Adrenal gland (tissue), 12 donors: ENCODE results near the gene RPS26. TPM values are rescaled to one million over a fixed set of nuclear protein-coding genes. Genes with fewer than 3 reads are reported as not detected.
"Not testable (repeated sequence)": the region's sequence is repeated elsewhere in the genome, so short reads cannot be mapped to it uniquely, and the experiment has no call there.

Experiments used
- DNase-seq, 7 donors: peaks; one replicate each; pipeline ENCODE4 v3.0.0-alpha.2; 2019 to 2020
- H3K27ac ChIP-seq, 5 donors: fragments of 200-600 bp; sonication (generic) in 4 of 5; 1 replicate in 3 of 5; 2 replicates in 2 of 5; pipeline versions ENCODE4 v1.5.1 to v1.8.0; 2016 to 2020; ENCODE audit warnings: mild to moderate bottlenecking in 1 of 5
- H3K27me3 ChIP-seq: fragments of 200-600 bp; 2 replicates; pipeline ENCODE4 v1.8.0; 2021
- H3K36me3 ChIP-seq, 2 donors: fragments of 200-600 bp; replicated peaks in 1 of 2; 1 replicate in 1 of 2; 2 replicates in 1 of 2; pipeline versions ENCODE4 v1.5.1 to v1.8.0; 2018 to 2022
- H3K4me1 ChIP-seq, 2 donors: fragments of 200-600 bp; replicated peaks in 1 of 2; 1 replicate in 1 of 2; 2 replicates in 1 of 2; pipeline versions ENCODE4 v1.5.1 to v1.8.0; 2018 to 2021
- H3K4me3 ChIP-seq, 4 donors: fragments of 200-600 bp; sonication (generic) in 3 of 4; one replicate each; pipeline ENCODE4 v1.5.1; 2016 to 2018
- H3K9me3 ChIP-seq, 3 donors: fragments of 200-600 bp; sonication (generic) in 1 of 3; replicated peaks in 1 of 3; 1 replicate in 2 of 3; 2 replicates in 1 of 3; pipeline versions ENCODE4 v1.5.1 to v1.8.0; 2016 to 2021
- POLR2A ChIP-seq, 2 donors: fragments of 450-650 bp; IDR thresholded peaks; one replicate each; pipeline ENCODE4 v1.6.1; 2017; ENCODE audit warnings: antibody characterized with exemption in 2 of 2, mild to moderate bottlenecking in 2 of 2, moderate library complexity in 1 of 2
- WGBS, 4 donors: extraction: QIAGEN DNeasy Blood & Tissue Kit in 2 of 4; methylation state at CpG; one replicate each; pipeline versions ENCODE4 v1.1.5 to v1.1.7; 2013 to 2017; 5-methylcytosine and 5-hydroxymethylcytosine counted together
- intact Hi-C, 2 donors: fragments of 100-400 bp; cut with DNase I; formaldehyde crosslinking; loops; one replicate each; pipeline versions ENCODE4 v1.14.1 to v1.15.0; 2022 to 2023
- polyA plus RNA-seq, 3 donors: library from polyadenylated mRNA; stranded (reverse); fragments of 200-250 nt in 2 of 3; fragments of 350-450 nt in 1 of 3; fragmentation: Illumina TruSeq in 1 of 3; extraction: RNeasy Lipid Tissue Mini Kit (QIAGEN cat#74804) in 1 of 3; gene quantifications; one replicate each; pipeline ENCODE4 v1.2.3, GENCODE V29; 2013 to 2014
- total RNA-seq, 9 donors: library from RNA; depleted of rRNA in 4 of 9; stranded (reverse); fragments of >200 nt in 4 of 9; fragments of 120-200 nt in 1 of 9; fragmentation: NEBNext Ultra II Directional in 1 of 9; extraction: Animal tissue kit (Norgen Biotek cat#: 25700) in 1 of 9; gene quantifications; one replicate each; pipeline versions ENCODE4 v1.1.0 to v1.2.4, GENCODE V29; 2013 to 2023
- TF ChIP-seq, protein P1 (sequence below), 6 experiments: fragments of 450-650 bp in 4 of 6; fragments of 200-600 bp in 2 of 6; sonication (generic) in 1 of 6; IDR thresholded peaks; 1 replicate in 5 of 6; 2 replicates in 1 of 6; pipeline versions ENCODE4 v1.5.1 to v1.8.0; 2016 to 2021; ENCODE audit warnings: antibody characterized with exemption in 6 of 6, mild to moderate bottlenecking in 2 of 6, moderate library complexity in 1 of 6
- donor health status: healthy with polysubstance abuse.
- donor health status: Bipolar disorder and iron deficiency.
- donor health status: DM: yes; HTN: yes; CAD: no.
- donor health status: DM: no; HTN: no; CAD: no.
- donor health status: DM: no; HTN: no; CAD: no.
- donor health status: DM: yes; HTN: yes; CAD: no.

RPS26 gene
- total and polyA plus RNA-seq, 12 donors, result 76.7 to 2,374 (median 872) TPM

DNA sequence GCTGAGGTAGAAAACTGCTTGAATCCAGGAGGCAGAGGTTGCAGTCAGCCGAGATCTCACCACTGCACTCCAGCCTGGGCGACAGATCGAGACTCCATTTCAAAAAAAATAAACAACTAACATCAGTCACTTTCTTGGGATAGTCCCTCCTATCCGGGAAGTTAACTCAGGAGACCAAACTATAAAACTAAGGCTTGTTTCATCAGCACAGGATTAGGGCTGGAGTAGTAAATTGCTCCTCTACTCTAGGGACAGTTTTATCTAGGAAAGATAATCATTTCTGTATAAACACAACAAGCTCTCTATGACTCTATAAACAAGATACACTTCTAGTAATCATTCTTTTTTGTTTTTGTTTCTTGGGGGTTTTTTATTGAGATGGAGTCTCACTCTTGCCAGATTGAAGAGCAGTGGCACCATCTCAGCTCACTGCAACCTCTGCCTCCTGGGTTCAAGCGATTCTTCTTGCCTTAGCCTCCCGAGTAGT, 11.7 kb downstream of the RPS26 start:
- H3K27ac ChIP-seq, result no peak overlapping the region
- DNase-seq, result no peak
- TF ChIP-seq POLR2A (IDR thresholded peaks at IDR 0.05), result no peak
- TF ChIP-seq, protein P1, sequence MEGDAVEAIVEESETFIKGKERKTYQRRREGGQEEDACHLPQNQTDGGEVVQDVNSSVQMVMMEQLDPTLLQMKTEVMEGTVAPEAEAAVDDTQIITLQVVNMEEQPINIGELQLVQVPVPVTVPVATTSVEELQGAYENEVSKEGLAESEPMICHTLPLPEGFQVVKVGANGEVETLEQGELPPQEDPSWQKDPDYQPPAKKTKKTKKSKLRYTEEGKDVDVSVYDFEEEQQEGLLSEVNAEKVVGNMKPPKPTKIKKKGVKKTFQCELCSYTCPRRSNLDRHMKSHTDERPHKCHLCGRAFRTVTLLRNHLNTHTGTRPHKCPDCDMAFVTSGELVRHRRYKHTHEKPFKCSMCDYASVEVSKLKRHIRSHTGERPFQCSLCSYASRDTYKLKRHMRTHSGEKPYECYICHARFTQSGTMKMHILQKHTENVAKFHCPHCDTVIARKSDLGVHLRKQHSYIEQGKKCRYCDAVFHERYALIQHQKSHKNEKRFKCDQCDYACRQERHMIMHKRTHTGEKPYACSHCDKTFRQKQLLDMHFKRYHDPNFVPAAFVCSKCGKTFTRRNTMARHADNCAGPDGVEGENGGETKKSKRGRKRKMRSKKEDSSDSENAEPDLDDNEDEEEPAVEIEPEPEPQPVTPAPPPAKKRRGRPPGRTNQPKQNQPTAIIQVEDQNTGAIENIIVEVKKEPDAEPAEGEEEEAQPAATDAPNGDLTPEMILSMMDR (IDR thresholded peaks at IDR 0.05), result no peak
- no peaks in the 10 kb centered on the region for H3K4me1 ChIP-seq
- intact Hi-C loops, result loop anchor here in 1 of 2 donors (5.0 kb wide), 1 partner anchor 49 kb away; the partner anchor contains the start of gene PA2G4
- no peaks in the 10 kb centered on the region for H3K36me3 ChIP-seq
- WGBS, 4 donors, result 72 to 88% (median 84%) methylated on average over 6 of the region's 6 CpGs
- no peak overlapping the region for H3K4me3 ChIP-seq
- no peaks in the 10 kb centered on the region for H3K27me3 ChIP-seq
- no peaks in the 10 kb centered on the region for H3K9me3 ChIP-seq

DNA sequence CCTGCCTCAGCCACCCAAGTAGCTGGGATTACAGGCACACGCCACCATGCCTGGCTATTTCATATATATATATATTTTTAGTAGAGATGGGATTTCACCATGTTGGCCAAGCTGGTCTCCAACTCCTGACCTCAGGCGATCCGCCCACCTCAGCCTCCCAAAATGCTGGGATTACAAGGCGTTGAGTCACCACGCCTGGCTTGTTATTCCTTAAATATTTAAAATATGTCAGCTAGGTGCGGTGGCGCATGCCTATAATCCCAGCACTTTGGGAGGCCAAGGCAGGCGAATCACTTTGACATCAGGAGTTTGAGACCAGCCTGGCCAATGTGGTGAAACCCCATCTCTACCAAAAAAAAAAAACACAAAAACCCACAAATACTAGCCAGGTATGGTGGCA, 18.2 kb downstream of the RPS26 start:
- H3K27me3 ChIP-seq, intact Hi-C loops, DNase-seq, H3K9me3 ChIP-seq, H3K4me3 ChIP-seq, H3K36me3 ChIP-seq, H3K4me1 ChIP-seq, H3K27ac ChIP-seq: not testable (repeated sequence)
- 83 to 95% (median 91%) methylated on average over 8 of the region's 8 CpGs for WGBS, 4 donors

DNA sequence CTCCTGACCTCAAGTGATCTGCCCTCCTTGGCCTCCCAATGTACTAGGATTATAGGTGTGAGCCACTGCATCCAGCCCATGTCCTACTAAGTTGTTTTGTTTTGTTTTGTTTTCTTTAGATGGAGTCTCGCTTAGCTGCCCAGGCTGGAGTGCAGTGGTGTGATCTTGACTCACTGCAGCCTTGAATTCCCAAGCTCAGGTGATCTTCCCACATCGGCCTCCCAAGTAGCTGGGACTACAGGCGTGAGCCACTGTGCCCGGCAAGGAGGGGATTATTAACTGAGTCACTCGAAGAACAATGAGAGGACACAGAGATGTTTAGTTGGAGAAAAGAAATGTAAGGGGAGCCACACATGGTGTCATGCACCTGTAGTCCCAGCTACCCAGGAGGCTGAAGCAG, 20.3 kb downstream of the RPS26 start:
- Histone ChIP-seq H3K4me1 (no peaks in the 10 kb centered on the region), H3K27ac (no peak overlapping the region), H3K4me3 (no peak overlapping the region), H3K27me3 (no peaks in the 10 kb centered on the region), H3K36me3 (no peaks in the 10 kb centered on the region), H3K9me3 (no peaks in the 10 kb centered on the region)
- DNase-seq, result no peak
- TF ChIP-seq, protein P1 (IDR thresholded peaks at IDR 0.05), result no peak
- WGBS, 4 donors, result 61 to 67% (median 65%) methylated on average over 5 of the region's 5 CpGs
- intact Hi-C loops, result no loop called here

DNA sequence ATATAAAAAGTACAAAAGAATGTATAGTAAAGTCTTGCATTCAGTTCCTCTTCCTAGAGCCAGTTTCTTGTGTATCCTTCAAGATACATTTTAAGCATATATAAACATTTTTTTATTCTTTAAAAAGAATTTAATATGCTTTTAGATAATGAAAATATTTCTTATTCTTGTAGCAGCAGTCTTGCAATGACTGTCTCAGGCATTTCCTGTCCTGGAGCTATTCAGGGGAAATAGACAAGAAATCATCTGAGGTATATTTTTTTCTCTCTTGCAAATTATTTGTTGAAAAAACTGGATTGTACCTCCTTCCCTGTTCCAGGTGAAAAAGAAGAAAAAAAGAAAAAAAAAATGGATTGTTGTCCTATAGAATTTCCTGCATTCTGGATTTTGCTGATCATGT, 21.3 kb downstream of the RPS26 start:
- no peaks in the 10 kb centered on the region for H3K27me3 ChIP-seq
- H3K9me3 ChIP-seq, result no peaks in the 10 kb centered on the region
- no peaks in the 10 kb centered on the region for H3K36me3 ChIP-seq
- no peak overlapping the region for H3K4me3 ChIP-seq
- TF ChIP-seq, protein P1 (IDR thresholded peaks at IDR 0.05), result no peak
- no peak for TF ChIP-seq POLR2A (IDR thresholded peaks at IDR 0.05)
- no peaks in the 10 kb centered on the region for H3K4me1 ChIP-seq
- intact Hi-C loops, result no loop called here
- DNase-seq, result no peak
- no peak overlapping the region for H3K27ac ChIP-seq

DNA sequence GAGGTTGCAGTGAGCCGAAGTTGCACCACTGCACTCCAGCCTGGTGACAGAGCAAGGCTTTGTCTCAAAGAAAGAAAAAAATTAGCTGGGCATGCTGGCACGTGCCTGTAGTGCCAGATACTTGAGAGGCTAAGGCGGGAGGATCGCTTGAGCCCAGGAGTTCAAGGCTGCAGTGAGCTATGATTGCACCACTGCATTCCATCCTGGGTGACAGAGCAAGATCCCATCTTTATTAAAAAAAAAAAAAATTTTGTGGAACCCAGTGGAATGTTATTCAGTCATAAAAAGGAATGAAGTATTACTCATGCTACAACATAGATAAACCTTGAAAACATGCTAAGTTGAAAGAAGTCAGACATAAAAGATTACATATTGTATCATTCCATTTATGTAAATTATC, 29.9 kb downstream of the RPS26 start:
- intact Hi-C loops, result no loop called here
- peak in 5 of 7 donors; percentile 18 to 72 (median 56) for DNase-seq
- 37 to 55% (median 45%) methylated on average over 4 of the region's 4 CpGs for WGBS, 4 donors
- no peaks in the 10 kb centered on the region for H3K4me1 ChIP-seq
- H3K27me3 ChIP-seq, result no peaks in the 10 kb centered on the region
- no peaks in the 10 kb centered on the region for H3K36me3 ChIP-seq
- H3K9me3 ChIP-seq, result no peaks in the 10 kb centered on the region
- no peak overlapping the region for H3K27ac ChIP-seq
- TF ChIP-seq, protein P1 (IDR thresholded peaks at IDR 0.05), result no peak
- no peak for TF ChIP-seq POLR2A (IDR thresholded peaks at IDR 0.05)
- no peak overlapping the region for H3K4me3 ChIP-seq
